ENCODE measurements around the gene TINCR.

TINCR gene

DNA sequence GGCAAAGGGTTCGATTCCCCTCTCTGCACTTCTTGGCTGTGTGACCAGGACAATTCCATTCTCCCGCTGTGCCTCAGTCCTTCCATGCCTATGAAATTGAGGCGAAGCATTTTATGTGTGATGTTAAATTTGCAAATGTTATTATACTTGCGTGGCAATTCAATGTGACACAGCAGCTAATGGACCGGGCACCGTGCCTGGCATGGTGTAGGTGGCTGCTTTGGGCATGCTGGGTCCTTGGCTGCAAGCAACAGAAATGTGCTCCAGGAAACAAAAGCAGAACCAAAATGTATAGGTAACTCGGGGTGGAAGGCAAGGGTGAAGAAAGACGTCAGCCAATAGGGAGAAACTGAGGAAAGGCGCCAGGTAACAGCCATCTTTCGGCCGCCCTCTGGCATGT is 37.1 kb downstream of the TINCR start:
- Histone ChIP-seq H3K36me3 (replicated peaks) (no peaks in the 10 kb centered on the region), H3K27ac (no peak overlapping the region), H3K27me3 (replicated peaks) (no peaks in the 10 kb centered on the region), H3K4me3 (ENCODE audit: low read depth, low read length) (no peak overlapping the region)
- DNase-seq: no peak
- TF ChIP-seq, protein P1, sequence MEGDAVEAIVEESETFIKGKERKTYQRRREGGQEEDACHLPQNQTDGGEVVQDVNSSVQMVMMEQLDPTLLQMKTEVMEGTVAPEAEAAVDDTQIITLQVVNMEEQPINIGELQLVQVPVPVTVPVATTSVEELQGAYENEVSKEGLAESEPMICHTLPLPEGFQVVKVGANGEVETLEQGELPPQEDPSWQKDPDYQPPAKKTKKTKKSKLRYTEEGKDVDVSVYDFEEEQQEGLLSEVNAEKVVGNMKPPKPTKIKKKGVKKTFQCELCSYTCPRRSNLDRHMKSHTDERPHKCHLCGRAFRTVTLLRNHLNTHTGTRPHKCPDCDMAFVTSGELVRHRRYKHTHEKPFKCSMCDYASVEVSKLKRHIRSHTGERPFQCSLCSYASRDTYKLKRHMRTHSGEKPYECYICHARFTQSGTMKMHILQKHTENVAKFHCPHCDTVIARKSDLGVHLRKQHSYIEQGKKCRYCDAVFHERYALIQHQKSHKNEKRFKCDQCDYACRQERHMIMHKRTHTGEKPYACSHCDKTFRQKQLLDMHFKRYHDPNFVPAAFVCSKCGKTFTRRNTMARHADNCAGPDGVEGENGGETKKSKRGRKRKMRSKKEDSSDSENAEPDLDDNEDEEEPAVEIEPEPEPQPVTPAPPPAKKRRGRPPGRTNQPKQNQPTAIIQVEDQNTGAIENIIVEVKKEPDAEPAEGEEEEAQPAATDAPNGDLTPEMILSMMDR (IDR thresholded peaks at IDR 0.05; ENCODE audit: low read depth, low read length, missing control alignments): no peak
- in situ Hi-C loops (cut with HindIII; ENCODE audit: low pct_ligation_motif_present, low sequenced_read_pairs): no loop called here

DNA sequence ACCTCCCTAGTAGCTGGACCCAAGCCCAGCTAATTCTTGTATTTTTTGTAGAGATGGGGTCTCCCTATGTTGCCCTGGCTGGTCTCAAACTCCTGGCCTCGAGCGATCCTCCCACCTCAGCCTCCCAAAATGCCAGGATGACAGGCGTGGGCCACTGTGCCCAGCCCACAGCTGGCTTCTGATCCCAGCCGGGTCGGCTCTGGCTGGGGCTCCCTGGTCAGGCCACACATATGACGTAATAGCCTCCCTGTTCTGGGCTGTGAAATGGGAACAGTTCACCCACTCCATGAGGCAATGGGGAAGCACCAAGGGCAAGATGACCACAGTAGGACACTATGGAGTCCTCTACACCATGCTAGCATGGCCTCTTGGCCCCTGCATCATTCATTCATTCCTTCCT is 41.1 kb downstream of the TINCR start:
- no peaks in the 10 kb centered on the region for H3K36me3 ChIP-seq (replicated peaks)
- no peak overlapping the region for H3K27ac ChIP-seq
- in situ Hi-C loops (cut with HindIII; ENCODE audit: low pct_ligation_motif_present, low sequenced_read_pairs): no loop called here
- no peak for DNase-seq
- H3K27me3 ChIP-seq (replicated peaks): no peaks in the 10 kb centered on the region
- TF ChIP-seq, protein P1 (IDR thresholded peaks at IDR 0.05; ENCODE audit: low read depth, low read length, missing control alignments): no peak
- H3K4me3 ChIP-seq (ENCODE audit: low read depth, low read length): no peak overlapping the region

DNA sequence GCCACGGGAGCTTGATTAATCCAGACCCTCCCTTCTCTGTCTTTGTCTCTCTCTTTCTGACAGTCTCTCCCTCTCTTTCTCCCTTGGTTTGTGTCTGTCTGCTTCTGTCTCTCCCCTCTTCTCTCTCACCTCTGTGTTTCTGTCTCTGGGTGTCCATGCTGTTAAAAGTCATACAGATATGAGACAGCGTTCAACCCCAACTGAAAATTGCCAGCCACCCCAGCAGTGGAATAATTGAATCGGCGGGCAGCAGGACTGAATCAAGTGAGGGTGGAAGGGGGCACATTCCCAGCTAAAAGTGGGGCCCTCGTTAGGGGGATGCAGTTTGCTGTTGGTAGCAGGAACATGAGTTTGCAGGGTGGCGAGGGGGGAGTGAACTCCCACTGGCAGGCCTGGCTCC is 43.7 kb downstream of the TINCR start:
- TF ChIP-seq, protein P1 (IDR thresholded peaks at IDR 0.05; ENCODE audit: low read depth, low read length, missing control alignments): no peak
- in situ Hi-C loops (cut with HindIII; ENCODE audit: low pct_ligation_motif_present, low sequenced_read_pairs): no loop called here

DNA sequence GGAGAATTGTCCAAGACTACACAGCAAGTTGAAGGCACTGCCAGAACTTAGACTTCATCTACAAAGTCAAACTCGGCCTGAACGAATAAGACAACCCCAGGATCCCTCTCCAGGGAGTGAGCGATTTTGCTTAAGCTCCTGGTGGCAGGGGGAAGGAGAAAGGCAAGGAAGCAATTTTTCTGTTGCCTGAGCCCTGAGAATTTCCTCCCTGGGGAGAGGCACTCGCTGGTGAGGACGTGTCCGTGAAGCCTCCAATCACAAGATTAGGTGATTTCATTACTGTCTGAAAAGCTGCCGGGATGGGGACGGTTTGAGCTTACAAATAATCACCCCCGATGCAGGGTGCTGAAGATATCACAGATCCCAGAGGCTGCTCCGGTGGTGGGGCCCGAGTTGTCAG is 45.6 kb downstream of the TINCR start:
- TF ChIP-seq, protein P1 (IDR thresholded peaks at IDR 0.05; ENCODE audit: low read depth, low read length, missing control alignments): no peak
- no peak for DNase-seq
- in situ Hi-C loops (cut with HindIII; ENCODE audit: low pct_ligation_motif_present, low sequenced_read_pairs): no loop called here

More for the DNA sequence above, 43.7 kb downstream of the TINCR start:
- DNase-seq: no peak
- Histone ChIP-seq H3K4me3 (ENCODE audit: low read depth, low read length) (no peak overlapping the region), H3K27me3 (replicated peaks) (no peaks in the 10 kb centered on the region), H3K36me3 (replicated peaks) (no peaks in the 10 kb centered on the region), H3K27ac (no peak overlapping the region)

DNA sequence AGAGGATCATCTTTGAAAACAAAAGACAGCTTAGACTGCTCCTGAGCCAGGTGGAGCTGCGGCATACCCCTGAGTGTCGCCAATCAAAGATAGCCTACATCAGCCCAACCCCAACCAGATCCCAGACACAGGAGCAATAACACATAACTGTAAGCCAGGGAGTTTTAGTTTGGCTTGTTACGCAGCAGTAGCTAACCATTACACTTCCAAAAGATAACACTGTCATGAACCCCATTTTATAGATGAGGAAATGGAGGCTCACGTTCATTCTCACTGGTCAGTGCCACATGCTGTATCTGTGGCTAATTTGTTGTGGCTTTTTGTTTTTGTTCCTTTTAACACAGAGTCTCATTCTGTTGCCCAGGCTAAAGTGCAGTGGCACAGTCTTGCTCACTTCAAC is 47.3 kb downstream of the TINCR start:
- no peaks in the 10 kb centered on the region for H3K27me3 ChIP-seq (replicated peaks)
- TF ChIP-seq, protein P1 (IDR thresholded peaks at IDR 0.05; ENCODE audit: low read depth, low read length, missing control alignments): no peak
- no peak for DNase-seq
- in situ Hi-C loops (cut with HindIII; ENCODE audit: low pct_ligation_motif_present, low sequenced_read_pairs): no loop called here
- no peak overlapping the region for H3K27ac ChIP-seq
- H3K4me3 ChIP-seq (ENCODE audit: low read depth, low read length): no peak overlapping the region
- H3K36me3 ChIP-seq (replicated peaks): no peaks in the 10 kb centered on the region

More for the DNA sequence above, 45.6 kb downstream of the TINCR start:
- Histone ChIP-seq H3K27me3 (replicated peaks) (no peaks in the 10 kb centered on the region), H3K27ac (no peak overlapping the region), H3K4me3 (ENCODE audit: low read depth, low read length) (no peak overlapping the region), H3K36me3 (replicated peaks) (no peaks in the 10 kb centered on the region)

DNA sequence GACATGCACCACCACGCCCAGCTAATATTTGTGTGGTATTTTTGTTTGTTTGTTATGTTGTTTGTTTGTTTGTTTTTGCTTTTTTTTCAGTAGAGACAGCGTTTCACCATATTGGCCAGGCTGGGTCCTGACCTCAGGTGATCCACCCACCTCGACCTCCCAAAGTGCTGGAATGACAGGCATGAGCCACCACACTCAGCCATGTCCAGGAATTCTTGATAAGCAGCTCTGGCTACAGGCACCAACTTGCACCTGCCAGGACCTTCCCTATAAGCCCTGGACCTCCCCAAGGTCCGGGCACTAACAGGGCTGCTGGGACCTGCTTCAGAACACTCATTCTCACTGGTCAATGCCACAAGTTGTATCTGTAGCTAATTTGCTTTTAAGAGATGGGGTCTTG is 48.7 kb downstream of the TINCR start:
- Histone ChIP-seq H3K27ac (no peak overlapping the region), H3K4me3 (ENCODE audit: low read depth, low read length) (no peak overlapping the region), H3K36me3 (replicated peaks) (no peaks in the 10 kb centered on the region), H3K27me3 (replicated peaks) (no peaks in the 10 kb centered on the region)
- in situ Hi-C loops (cut with HindIII; ENCODE audit: low pct_ligation_motif_present, low sequenced_read_pairs): no loop called here
- no peak for DNase-seq
- TF ChIP-seq, protein P1 (IDR thresholded peaks at IDR 0.05; ENCODE audit: low read depth, low read length, missing control alignments): no peak
